ENCODE data around the gene PITRM1. TPM values are rescaled to one million over a fixed set of nuclear protein-coding genes. Genes with fewer than 3 reads are reported as not detected.

PITRM1 gene
- total and polyA plus RNA-seq, 11 donors, result 65.8 to 128 (median 91.8) TPM

- Histone ChIP-seq H3K27ac (no peak overlapping the region), H3K9me3 (no peaks in the 10 kb centered on the region), H3K27me3 (no peaks in the 10 kb centered on the region), H3K4me3 (no peak overlapping the region), H3K36me3 (peaks cover 0 to 42% (median 17%) of the 10 kb centered on the region in 9 donors), H3K4me1 (peaks cover 0 to 52% (median 30%) of the 10 kb centered on the region in 12 donors)
- 62 to 77% (median 72%) methylated on average over 22 of the region's 22 CpGs for WGBS, 4 donors
- TF ChIP-seq CTCF (IDR thresholded peaks at IDR 0.05) (no peak), POLR2A (IDR thresholded peaks at IDR 0.05) (no peak)
- no peak for DNase-seq
- intact Hi-C loops (cut with DNase I), result no loop called here
- ATAC-seq, result peak in 1 of 4 donors; percentile 14
Measured at GRCh38 chr10:3099291-3100092, 73.1 kb downstream of the PITRM1 start.

GRCh38 chr10:3098689-3099088, 73.9 kb downstream of the PITRM1 start:
- Histone ChIP-seq H3K4me3 (no peak overlapping the region), H3K4me1 (peaks cover 0 to 50% (median 34%) of the 10 kb centered on the region in 12 donors), H3K27ac (no peak overlapping the region), H3K36me3 (peaks cover 0 to 34% (median 10%) of the 10 kb centered on the region in 9 donors), H3K27me3 (no peaks in the 10 kb centered on the region), H3K9me3 (no peaks in the 10 kb centered on the region)
- peak in 1 of 5 donors; percentile 19 for DNase-seq
- ATAC-seq, result no peak
- WGBS, 4 donors, result 71 to 87% (median 77%) methylated on average over 11 of the region's 11 CpGs
- TF ChIP-seq CTCF (IDR thresholded peaks at IDR 0.05), result no peak
- intact Hi-C loops (cut with DNase I), result no loop called here

GRCh38 chr10:3097160-3097559, 75.4 kb downstream of the PITRM1 start:
- Histone ChIP-seq H3K36me3 (peaks cover 0 to 26% (median 7%) of the 10 kb centered on the region in 9 donors), H3K4me1 (peaks cover 0 to 42% (median 24%) of the 10 kb centered on the region in 12 donors), H3K27ac (no peak overlapping the region), H3K4me3 (no peak overlapping the region), H3K9me3 (no peaks in the 10 kb centered on the region), H3K27me3 (no peaks in the 10 kb centered on the region)
- TF ChIP-seq CTCF (IDR thresholded peaks at IDR 0.05) (no peak), POLR2A (IDR thresholded peaks at IDR 0.05) (no peak)
- ATAC-seq, result no peak
- 87 to 93% (median 90%) methylated on average over 9 of the region's 9 CpGs for WGBS, 4 donors
- intact Hi-C loops (cut with DNase I), result no loop called here
- no peak for DNase-seq

GRCh38 chr10:3096149-3096548, 76.4 kb downstream of the PITRM1 start:
- intact Hi-C loops (cut with DNase I), result loop anchor here in 1 of 10 donors (1.0 kb wide), 1 partner anchor 29 kb away; the partner anchor contains the start of gene PFKP
- no peak for ATAC-seq
- TF ChIP-seq POLR2A (IDR thresholded peaks at IDR 0.05), result no peak
- TF ChIP-seq CTCF (IDR thresholded peaks at IDR 0.05), result no peak
- Histone ChIP-seq H3K27ac (peak overlapping the region in 11 of 12 donors; percentile 39 to 83 (median 74)), H3K4me1 (peaks cover 0 to 51% (median 25%) of the 10 kb centered on the region in 12 donors), H3K27me3 (no peaks in the 10 kb centered on the region), H3K4me3 (peak overlapping the region in 2 of 12 donors; percentile 27 to 43), H3K9me3 (no peaks in the 10 kb centered on the region), H3K36me3 (peaks cover 0 to 19% (median 3%) of the 10 kb centered on the region in 9 donors)
- DNase-seq, result no peak
- WGBS, 4 donors, result 68 to 75% (median 74%) methylated on average over 13 to 16 of the region's 16 CpGs

All from heart left ventricle (tissue), 16 donors.